Head of caudate nucleus (tissue), 42 donors: ENCODE results near the gene C1orf167.

Source experiments
- DNase-seq, 42 donors: peaks; one replicate each; pipeline versions ENCODE4 v3.0.0 to v3.0.0-alpha.2; 2020 to 2021; ENCODE audit warnings: mixed read lengths in 7 of 42
- intact Hi-C: fragments of 100-400 bp; cut with DNase I; formaldehyde crosslinking; loops from one replicate; pipeline ENCODE4 v1.15.0; 2022

C1orf167 gene

GRCh38 chr1:11790880-11791715 is 29.1 kb downstream of the C1orf167 start:
- intact Hi-C loops, result no loop called here

GRCh38 chr1:11792106-11792505 is 30.1 kb downstream of the C1orf167 start:
- intact Hi-C loops, result no loop called here
- peak in 25 of 42 donors; percentile 25 to 65 (median 44) for DNase-seq

More at GRCh38 chr1:11790880-11791715, 29.1 kb downstream of the C1orf167 start:
- peak in 40 of 42 donors; percentile 23 to 78 (median 54) for DNase-seq

DNA sequence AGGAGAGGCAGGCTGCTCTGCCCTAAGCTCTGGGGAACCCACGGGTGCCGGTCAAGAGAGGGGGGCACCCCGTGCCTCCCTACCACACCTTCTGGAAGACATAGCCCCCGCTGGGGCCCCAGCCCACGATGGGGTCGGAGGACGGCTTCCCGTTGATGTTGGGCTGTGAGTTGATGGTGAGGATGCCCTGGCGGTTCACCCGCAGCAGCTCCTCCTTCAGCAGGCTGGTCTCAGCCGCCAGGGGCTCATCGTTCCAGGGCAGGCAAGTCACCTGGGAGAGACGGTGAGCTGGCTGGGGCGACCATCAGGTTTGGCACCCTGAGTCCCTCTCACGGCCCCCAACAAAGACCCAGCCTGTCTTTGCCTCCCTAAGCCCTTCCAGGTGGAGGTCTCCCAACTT is 31.8 kb downstream of the C1orf167 start:
- intact Hi-C loops, result no loop called here
- DNase-seq, result peak in 1 of 42 donors; percentile 28

DNA sequence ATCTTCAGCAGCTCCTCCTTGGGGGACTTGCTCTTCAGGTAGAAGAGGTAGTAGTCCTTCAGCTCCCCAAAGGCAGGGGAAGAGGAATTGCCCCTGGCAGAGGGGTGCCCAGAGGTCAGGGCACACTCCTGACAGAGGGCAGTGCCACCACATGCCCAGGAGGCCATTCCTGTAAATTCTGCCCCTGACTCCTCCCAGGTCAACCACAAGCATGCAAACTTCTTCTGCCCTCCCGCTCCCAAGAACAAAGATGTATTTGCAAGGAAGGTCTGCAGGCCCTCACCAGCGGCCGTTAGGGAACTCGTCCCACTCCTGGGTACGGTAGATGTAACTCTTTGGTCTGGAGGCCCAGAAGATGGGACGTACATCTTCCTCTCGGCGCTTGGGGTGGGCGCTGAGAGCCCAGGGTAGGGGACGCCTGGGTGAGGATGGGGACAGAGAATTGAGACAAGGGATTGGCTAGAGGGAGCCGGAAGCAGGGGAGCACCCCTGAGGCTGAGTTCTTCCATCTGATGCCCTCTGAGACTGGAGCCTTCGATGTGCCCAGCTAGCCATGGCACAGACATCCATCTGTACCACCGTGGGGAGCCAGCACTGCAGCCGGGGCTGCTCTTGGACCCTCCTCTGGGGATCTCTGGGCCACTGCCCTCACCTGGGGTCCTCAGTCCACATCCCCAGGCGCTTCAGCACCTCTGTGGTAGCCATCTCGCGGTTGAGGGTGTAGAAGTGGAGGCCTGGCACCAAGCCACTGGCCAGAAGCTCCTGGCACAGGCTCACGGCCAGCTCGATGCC is 32.6 kb downstream of the C1orf167 start:
- intact Hi-C loops, result no loop called here

GRCh38 chr1:11795238-11795890 is 33.4 kb downstream of the C1orf167 start:
- no peak for DNase-seq
- intact Hi-C loops, result no loop called here

More for the DNA sequence above, 32.6 kb downstream of the C1orf167 start:
- no peak for DNase-seq

- intact Hi-C loops, result no loop called here
- no peak for DNase-seq
These were observed 34.2 kb downstream of the C1orf167 start for GRCh38 chr1:11796036-11796828.

- peak in 1 of 42 donors; percentile 36 for DNase-seq
- intact Hi-C loops, result no loop called here
These were observed 35.7 kb downstream of the C1orf167 start for GRCh38 chr1:11797525-11798216.

DNA sequence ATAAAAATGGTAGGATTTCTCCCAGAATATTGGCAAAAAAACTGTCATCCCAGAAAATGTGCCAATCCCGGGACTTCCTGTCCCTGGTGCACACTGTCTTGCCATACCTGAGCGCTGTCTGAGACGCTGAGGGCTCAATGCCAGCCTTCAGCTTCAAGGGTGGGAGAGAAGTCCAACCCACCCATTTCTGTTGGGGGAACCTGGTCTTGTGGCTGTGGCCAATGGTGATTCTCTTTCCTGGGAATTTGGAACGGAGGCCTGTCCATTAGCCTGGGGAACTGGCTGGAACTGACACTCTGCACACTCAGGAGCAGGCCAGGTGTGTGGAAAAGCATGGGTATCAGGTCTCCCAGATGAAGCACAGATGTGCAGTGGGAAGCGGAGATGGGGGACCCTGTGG is 37.1 kb downstream of the C1orf167 start:
- peak in 1 of 42 donors; percentile 35 for DNase-seq
- intact Hi-C loops, result no loop called here

DNA sequence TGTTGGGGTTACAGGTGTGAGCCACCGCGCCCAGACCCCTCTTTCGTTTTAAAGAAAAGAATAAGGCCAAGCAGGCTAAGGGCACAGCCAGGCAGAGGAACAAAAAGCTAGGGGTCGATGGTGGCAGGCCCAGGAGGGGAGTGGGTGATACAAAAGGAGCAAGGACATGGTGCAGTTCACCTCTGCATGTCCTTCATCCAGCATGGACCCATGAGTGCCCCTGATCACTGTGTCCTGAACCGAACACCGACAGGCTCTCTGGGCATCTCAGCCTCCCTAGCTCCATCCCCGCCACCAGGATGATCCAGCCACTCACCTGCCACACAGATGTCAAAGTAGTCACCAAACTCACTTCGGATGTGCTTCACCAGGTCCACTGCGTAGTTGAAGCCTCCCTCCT is 37.9 kb downstream of the C1orf167 start:
- intact Hi-C loops, result loop anchor here (5.0 to 10.0 kb wide), 3 partner anchors 63 to 1325 kb away; partner anchors contain the start of genes AGTRAP, DFFA, FBXO2 and FBXO44
- peak in 1 of 42 donors; percentile 10 for DNase-seq

DNA sequence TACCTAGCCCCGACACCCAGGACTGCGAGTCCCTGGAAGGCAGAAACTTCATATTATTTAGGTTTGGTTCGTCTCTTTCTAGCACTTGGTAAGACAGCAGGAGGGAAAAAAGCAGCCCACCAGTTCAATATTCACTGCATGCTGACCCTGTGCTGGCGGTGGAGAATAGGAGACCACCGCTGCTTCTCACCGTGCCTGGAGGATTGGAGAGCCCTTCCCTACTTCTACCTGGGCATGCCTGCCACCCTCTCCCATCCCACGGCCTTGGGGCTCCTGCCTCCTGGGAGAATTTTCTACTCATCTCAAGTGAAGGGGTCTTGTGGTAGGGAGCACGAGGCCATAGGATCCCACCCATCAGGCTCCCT is 38.4 kb downstream of the C1orf167 start:
- intact Hi-C loops, result loop anchor here (5.0 to 10.0 kb wide), 3 partner anchors 63 to 1326 kb away; partner anchors contain the start of genes AGTRAP, DFFA, FBXO2 and FBXO44
- no peak for DNase-seq

DNA sequence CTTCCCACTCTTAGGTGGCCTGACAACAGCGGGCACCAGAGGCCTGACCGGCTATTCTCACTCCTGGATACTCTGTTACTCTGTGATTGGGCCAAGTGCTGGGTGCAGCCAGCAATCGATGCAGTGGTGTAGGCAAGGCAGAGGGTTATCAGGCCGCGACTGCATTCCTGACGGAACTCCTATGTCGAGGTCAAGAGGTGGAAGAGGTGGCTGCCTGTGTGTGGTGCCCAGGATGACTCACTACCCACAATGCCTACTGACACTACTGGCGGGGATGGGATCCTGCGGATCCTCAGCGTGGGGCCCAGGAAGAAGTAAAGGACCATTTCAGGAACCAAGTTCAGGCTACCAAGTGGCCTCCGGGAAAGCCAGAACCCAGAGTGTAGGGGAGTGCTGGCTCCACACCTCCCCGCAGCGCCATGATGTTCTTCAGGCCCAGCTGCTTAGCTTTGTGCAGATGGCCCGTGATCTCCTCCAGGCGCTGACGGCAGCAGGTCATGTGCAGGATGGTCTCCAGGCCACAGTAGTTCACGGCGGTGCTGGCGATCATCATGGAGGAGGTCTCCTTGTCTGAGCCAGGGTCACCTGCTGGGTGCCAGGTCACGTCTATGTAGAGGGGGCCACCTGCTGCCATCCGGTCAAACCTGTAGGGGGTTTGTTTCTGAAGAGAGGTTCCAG is 38.9 kb downstream of the C1orf167 start:
- intact Hi-C loops, result loop anchor here (5.0 to 10.0 kb wide), 3 partner anchors 64 to 1326 kb away; partner anchors contain the start of genes AGTRAP, DFFA, FBXO2 and FBXO44
- DNase-seq, result peak in 1 of 42 donors; percentile 38

DNA sequence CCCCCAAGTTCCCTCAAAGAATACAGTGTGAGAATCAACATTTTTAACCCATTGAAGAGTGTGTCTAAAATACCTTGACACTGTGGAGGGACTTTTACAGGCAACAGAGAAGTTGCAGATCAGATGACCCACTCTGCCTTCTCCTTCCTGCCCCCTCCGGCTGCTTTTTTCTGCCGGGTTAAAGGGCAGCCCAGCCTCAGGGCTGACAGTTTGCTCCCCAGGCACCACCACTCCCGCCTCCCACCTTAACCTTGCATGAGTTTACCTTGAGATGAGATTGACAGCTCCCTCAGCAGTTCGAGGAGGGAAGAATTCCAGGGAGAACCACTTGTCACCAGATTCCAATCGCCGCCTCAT is 40.6 kb downstream of the C1orf167 start:
- intact Hi-C loops, result loop anchor here (5.0 to 10.0 kb wide), 3 partner anchors 65 to 1328 kb away; partner anchors contain the start of genes AGTRAP, DFFA, FBXO2 and FBXO44
- DNase-seq, result peak in 30 of 42 donors; percentile 32 to 76 (median 48)

DNA sequence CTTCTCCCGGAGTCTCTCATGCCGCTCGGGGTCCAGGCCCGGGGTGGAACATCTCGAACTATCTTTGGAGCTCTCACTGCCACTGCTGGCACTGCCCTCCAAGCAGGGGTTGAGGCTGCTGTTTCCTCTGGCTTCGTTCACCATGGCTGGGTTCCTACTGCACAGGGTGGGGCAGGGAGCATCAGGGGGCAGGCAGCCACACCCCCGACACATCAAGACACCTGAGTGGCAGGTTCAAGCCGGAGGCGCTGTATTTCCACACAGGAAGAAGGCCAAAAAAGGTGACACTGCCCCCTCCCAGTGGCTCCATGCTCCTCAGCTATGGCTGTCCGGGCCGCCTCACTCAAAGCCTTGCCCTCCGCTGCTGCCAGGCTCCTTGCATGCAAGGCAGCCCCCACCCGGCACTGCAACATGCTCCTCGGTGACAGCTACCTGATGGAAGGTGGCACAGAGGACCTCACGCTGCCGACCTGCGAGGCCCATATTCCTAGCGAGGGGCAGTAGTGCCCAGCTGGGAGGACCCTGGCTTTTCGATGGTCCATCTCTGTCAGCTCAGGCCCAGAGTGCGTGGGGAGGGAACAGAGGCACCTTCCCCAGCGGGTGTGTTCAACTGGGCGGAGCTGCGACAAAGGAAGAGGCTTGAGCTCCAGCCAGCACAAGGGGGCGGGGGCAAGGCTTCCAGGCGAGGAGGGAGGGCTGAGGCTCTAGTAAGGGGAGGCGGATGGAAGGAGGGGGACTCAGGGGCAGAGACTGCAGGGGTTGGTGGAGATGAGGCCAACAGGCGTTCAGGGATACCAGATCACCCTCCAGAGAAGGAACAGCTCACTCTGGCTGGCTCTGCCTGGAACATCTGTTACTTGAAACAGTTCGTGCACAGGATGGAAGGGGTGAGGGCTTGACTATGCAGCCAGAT is 41.2 kb downstream of the C1orf167 start:
- DNase-seq, result peak; percentile 46 to 94 (median 74)
- intact Hi-C loops, result loop anchor here (5.0 to 10.0 kb wide), 3 partner anchors 66 to 1328 kb away; partner anchors contain the start of genes AGTRAP, DFFA, FBXO2 and FBXO44

DNA sequence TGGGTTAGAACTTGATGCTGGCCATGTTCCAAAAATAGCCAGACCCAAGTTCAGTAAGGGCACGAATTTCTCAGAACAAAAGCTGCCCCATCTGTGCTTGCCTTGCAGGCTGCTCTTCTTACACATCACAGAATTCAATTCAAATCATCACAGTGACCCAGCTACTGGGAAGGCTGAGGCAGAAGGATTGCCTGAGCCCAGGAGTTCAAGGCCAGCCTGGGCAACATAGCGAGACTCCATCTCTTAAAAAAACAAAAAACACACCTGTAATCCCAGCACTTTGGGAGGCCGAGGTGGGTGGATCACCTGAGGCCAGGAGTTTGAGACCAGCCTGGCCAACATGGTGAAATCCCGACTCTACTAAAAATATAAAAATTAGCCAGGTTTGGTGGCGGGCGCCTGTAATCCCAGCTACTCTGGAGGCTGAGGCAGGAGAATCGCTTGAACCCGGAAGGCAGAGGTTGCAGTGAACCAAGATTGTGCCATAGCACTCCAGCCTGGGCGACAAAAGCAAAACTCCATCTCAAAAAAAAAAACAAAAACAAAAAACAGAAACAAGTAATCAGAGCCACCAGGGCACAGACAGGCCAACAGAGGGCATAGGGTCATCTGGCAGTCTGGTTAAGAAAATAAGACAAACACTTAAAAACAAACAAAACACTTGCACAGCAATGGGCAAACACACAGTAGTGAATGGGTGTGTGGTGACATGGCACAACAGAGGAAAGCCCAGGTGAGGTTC is 42.1 kb downstream of the C1orf167 start:
- intact Hi-C loops, result loop anchor here (5.0 to 10.0 kb wide), 3 partner anchors 67 to 1329 kb away; partner anchors contain the start of genes AGTRAP, DFFA, FBXO2 and FBXO44
- DNase-seq, result peak in 1 of 42 donors; percentile 23
